Measurements from ENCODE around the gene METTL21A.

DNA sequence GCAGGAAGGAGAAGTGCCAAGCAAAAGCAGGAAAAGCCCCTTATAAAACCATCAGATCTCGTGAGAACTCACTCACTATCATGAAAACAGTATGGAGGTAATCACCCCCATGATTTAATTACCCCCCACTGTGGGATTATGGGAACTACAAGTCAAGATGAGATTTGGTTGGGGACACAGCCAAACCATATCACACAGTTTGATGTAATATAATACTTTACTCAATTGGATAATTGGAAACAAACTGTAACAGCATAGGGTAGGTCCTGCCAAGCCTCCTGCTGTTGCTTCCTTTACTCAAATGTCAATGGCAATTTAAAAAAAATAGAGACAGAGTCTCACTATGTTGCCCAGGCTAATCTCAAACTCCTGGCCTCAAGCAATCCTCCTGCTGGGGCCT is 15.5 kb upstream of the METTL21A start:
- TF ChIP-seq, protein P1, sequence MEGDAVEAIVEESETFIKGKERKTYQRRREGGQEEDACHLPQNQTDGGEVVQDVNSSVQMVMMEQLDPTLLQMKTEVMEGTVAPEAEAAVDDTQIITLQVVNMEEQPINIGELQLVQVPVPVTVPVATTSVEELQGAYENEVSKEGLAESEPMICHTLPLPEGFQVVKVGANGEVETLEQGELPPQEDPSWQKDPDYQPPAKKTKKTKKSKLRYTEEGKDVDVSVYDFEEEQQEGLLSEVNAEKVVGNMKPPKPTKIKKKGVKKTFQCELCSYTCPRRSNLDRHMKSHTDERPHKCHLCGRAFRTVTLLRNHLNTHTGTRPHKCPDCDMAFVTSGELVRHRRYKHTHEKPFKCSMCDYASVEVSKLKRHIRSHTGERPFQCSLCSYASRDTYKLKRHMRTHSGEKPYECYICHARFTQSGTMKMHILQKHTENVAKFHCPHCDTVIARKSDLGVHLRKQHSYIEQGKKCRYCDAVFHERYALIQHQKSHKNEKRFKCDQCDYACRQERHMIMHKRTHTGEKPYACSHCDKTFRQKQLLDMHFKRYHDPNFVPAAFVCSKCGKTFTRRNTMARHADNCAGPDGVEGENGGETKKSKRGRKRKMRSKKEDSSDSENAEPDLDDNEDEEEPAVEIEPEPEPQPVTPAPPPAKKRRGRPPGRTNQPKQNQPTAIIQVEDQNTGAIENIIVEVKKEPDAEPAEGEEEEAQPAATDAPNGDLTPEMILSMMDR (IDR thresholded peaks at IDR 0.05; ENCODE audit: low read depth, low read length): no peak
- no peak for TF ChIP-seq EZH2phosphoT487 (IDR thresholded peaks at IDR 0.05; ENCODE audit: low read depth)
